C4-2B (cell line): ENCODE data around the gene CDC25A.

Experiments used
- H3K27ac ChIP-seq: fragments of 450-650 bp; 2 replicates; pipeline ENCODE4 v1.5.1; 2017
- CTCF ChIP-seq: fragments of 450-650 bp; conservative IDR thresholded peaks from 2 replicates; pipeline ENCODE4 v1.5.1; 2017; ENCODE audit warnings: mild to moderate bottlenecking
- ZFX ChIP-seq: fragments of 450-650 bp; IDR thresholded peaks from 2 replicates; pipeline ENCODE4 v1.6.1; 2017

CDC25A gene

GRCh38 chr3:48184299-48184698 is 3.9 kb downstream of the CDC25A start:
- TF ChIP-seq ZFX (no peak), CTCF (no peak)
- no peak overlapping the region for H3K27ac ChIP-seq

- TF ChIP-seq CTCF (no peak), ZFX (no peak)
- H3K27ac ChIP-seq, result no peak overlapping the region
Measured at GRCh38 chr3:48180531-48181253, 7.5 kb downstream of the CDC25A start.

- TF ChIP-seq ZFX, result no peak
- no peak for TF ChIP-seq CTCF
- no peak overlapping the region for H3K27ac ChIP-seq
Measured at GRCh38 chr3:48180021-48180420, 8.2 kb downstream of the CDC25A start.

GRCh38 chr3:48178072-48178471 is 10.1 kb downstream of the CDC25A start:
- no peak for TF ChIP-seq CTCF
- TF ChIP-seq ZFX, result no peak
- no peak overlapping the region for H3K27ac ChIP-seq

- TF ChIP-seq CTCF (peak; percentile 78), ZFX (no peak)
- no peak overlapping the region for H3K27ac ChIP-seq
Measured at GRCh38 chr3:48157950-48158376, 30.3 kb downstream of the CDC25A start.

GRCh38 chr3:48157202-48157840 is 30.9 kb downstream of the CDC25A start:
- TF ChIP-seq ZFX (no peak), CTCF (no peak)
- no peak overlapping the region for H3K27ac ChIP-seq

GRCh38 chr3:48156163-48156562 is 32.1 kb downstream of the CDC25A start:
- TF ChIP-seq ZFX, result no peak
- TF ChIP-seq CTCF, result no peak
- H3K27ac ChIP-seq, result no peak overlapping the region
